RKO (cell line): ENCODE data around the gene NOTCH3.

Experiments used
- DNase-seq: peaks from one replicate; pipeline ENCODE4 v3.0.0-alpha.2; 2016; ENCODE audit warnings: low spot score

NOTCH3 gene

DNA sequence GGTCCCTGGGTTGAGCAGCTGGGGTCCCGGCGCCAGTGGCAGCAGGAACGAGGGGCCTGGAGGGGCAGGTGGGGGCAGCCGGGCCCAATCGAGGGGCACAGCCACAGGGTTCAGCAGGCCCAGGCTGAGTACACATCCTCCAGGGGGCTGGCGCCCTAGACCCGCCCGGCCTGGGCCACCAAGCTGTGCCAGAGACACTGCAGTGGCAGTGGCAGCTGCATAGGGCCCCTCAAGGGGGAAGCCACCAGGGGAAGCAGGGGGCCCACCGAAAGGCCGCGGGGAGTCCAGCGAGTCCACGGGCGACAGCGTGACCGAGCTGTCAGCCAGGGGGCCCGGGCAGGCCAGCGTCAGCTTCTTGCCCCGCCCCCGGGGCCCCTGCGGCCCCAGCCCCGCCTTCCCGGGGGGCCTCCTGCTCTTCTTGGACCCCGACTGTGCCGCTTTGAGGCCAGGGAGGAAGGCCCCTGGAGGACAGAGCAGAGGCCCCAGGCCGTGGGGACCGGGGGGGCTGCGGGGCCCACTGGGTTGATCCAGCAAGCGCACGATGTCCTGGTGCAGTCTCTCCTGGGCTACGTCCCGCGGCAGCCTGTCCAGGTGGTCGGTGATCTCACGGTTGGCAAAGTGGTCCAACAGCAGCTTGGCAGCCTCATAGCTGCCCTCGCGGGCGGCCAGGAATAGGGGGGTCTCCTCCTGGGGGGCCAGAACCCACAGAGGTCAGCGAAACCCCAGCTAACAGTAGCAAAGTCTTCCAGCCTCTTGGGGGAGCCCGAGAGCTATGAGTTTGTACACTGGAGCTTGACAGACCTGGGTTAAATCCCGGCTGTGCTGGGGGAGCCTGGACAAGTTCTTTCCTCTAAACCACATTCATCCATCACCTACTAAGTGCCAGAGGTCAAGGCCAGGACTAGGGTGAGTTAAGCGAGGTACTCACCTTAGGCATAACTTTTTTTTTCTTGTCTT is 39.5 kb downstream of the NOTCH3 start:
- DNase-seq, result peak; percentile 62

DNA sequence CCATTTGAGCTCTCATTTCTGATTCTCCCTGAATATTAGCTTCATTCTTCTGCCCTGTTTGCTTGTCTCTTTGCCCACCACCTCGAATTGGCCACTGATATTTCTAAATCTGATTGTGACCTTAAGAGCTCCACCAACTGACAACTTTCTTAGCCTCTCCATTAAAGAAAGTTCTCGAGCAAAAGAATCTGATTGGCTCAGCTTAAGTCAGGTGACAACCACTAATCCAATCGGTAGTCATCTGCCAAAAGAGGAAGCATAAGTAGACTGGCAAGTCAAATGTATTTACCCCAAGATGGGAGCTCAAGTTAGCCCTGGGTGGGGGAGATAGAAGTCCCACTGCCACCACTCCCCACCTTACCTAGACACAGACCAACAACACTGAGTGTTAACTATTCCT is 41.5 kb downstream of the NOTCH3 start:
- DNase-seq, result no peak

DNA sequence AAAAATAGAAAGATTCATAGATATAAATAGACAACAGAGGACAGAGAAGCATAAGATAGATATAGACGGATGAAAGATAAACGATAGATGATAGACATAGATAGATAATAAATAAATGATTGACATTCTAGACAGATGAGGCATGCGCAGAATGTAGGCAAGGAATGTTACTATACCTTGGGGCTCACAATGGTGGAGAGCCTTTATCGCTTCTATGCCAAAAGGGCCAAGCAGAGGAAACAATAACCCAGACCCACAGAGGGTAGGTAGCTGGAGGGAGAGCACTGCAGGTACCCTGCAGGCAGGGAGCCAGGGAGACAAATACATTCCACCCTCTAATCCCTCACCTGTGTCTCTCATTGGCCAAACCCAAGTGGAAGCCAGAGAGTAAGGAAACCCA is 44.4 kb downstream of the NOTCH3 start:
- DNase-seq, result no peak

- DNase-seq, result no peak
These were observed 45.5 kb downstream of the NOTCH3 start for GRCh38 chr19:15155296-15155695.

- peak; percentile 51 for DNase-seq
These were observed 46.7 kb downstream of the NOTCH3 start for GRCh38 chr19:15154002-15154612.

GRCh38 chr19:15149737-15150136 is 51.1 kb downstream of the NOTCH3 start:
- no peak for DNase-seq

DNA sequence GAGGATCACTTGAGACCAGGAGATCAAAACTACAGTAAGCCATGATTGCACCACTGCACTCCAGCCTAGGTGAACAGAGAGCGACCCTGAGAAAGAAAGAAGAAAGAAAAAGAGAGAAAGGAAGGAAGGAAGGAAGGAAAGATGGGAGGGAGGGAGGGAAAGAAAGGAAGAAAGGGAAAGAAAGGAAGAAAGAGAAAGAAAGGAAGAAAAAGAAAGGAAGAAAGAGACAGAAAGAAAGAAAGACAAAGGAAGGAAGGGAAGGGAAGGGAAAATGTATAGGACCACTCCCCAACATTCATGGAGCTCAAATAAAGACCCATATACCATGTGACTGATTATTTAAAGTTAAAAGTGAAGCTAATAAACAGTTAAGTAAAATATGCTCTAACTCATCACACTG is 53.7 kb downstream of the NOTCH3 start:
- no peak for DNase-seq

DNA sequence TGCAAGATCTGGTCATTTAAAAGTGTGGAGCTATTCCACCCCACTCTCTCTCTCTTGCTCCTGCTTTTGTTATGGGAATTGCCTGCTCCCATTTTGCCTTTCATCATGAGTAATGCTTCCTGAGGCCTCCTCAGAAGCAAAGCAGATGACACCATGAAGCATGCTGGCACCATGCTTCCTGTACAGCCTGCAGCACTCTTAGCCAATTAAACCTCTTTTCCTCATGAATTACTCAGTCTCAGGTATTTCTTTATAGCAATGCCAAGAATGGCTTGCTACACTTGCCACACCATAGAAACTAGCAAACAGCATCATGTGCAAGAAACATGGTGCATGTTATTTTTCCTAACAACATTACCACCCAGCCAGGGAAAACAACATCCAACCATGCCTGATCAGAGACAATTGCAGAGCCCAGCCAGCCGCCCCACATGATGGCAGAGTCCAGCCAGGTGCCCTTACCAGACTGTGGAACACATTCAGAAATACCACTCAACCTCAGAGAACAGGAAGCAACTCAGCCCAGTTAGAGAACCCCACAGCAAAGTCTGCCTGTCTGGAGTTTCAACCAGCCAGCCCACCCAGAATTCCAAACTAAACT is 56.6 kb downstream of the NOTCH3 start:
- peak; percentile 26 for DNase-seq

DNA sequence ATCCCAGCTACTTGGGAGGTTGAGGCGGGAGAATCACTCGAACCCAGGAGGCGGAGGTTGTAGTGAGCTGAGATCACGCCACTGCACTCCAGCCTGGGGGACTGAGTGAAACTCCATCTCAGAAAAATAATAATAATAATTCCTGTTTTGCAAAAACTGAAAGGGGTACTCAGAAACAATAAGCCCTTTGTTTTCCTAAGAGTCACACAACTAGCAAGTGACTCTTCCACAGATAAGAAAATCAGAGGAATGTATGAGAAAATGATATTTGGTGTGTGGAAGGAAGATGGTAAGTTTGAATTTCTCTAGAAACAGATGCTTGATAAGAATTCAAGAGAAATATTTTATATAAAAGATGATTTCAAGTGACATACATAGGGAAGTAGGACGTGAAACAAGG is 58.5 kb downstream of the NOTCH3 start:
- no peak for DNase-seq

DNA sequence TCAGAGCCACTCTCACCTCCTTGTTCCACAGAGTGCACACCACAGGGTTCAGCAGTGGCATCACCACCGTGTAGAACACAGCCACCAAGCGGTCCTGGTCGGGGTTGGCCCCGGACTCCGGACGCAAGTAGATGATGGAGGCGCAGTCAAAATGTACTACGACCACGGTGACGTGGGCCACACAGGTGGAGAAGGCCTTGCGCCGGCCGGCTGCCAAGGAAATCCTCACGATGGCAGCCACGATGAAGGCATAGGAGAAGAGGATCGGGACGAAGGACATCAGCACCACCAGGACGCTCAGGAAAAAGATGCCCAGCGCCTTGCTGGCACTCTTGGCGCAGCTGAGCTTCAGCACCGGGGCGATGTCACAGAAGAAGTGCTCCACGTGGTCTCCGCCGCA is 59.7 kb downstream of the NOTCH3 start:
- no peak for DNase-seq

DNA sequence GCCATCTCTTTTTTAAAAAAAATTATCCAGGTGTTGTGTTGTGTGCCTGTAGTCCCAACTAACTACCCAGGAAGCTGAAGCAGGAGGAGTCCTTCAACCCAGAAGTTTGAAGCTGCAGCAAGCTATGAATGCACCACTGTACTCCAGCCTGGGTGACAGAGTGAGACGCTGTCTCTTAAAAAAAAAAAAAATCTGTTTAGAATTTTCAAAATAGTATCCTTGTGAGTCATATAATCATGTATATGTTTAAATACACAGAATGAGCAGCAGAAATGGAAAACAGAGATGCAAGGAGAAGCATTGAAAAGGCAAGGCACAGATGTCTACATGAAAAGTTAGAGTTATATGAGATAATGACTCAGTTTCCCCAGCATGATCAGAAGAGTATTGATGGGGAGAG is 62.4 kb downstream of the NOTCH3 start:
- no peak for DNase-seq

DNA sequence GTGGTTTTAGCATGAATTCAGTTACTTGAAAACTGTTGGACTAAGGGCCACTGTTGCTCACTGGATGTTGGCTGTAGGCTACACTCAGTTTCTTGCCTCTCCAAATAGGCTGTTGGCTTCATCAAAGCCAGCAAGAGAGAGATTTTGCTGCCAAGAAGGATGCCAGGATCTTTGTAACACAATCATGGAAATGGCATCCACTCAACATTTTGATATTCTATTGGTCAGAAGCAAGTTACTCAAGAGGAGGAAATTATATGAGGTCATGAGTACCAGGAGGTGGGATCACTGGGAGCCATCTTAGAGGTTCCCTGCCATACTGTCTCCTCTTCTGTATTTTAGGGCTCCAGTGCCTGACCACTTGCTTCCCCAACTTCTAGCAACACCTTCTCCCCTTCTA is 63.0 kb downstream of the NOTCH3 start:
- no peak for DNase-seq

DNA sequence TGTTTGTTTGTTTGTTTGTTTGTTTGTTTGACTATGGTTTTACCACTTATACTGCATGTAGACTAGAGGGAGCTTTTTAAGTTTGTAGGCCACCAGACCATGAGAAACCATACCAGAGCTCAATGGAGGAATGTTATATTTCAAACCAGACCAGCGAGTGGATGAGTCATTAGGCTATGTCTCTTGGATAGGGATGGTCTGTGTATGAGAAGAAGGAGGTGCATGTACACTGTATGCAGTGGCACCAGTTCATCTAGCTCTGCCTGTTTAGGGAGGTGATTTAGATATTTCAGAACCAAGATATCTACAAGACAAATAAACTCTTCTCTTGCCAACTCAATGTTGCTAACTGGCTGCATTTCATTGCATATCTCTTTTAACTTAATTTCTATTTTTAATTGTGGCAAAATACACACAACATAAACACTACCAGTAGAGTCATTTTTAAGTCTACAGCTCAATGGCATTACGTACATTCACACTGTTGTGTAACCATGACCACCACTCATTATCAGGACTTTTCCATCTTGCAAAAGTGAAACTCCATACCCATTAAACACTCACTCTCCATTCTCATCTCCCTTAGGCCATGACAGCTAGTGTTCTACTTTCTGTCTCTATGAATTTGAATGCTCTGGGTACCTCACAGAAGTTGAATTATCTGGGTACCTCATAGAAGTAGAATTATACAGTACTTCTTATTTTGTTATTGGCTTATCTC is 64.4 kb downstream of the NOTCH3 start:
- no peak for DNase-seq

- no peak for DNase-seq
These were observed 70.8 kb downstream of the NOTCH3 start for GRCh38 chr19:15129856-15130585.

- DNase-seq, result no peak
These were observed 72.5 kb downstream of the NOTCH3 start for GRCh38 chr19:15128162-15128770.

- DNase-seq, result no peak
These were observed 74.5 kb downstream of the NOTCH3 start for GRCh38 chr19:15126131-15126910.

GRCh38 chr19:15125232-15126067 is 75.3 kb downstream of the NOTCH3 start:
- peak; percentile 97 for DNase-seq

GRCh38 chr19:15124572-15125231 is 76.1 kb downstream of the NOTCH3 start:
- peak; percentile 27 for DNase-seq

GRCh38 chr19:15123900-15124299 is 76.9 kb downstream of the NOTCH3 start:
- no peak for DNase-seq
